Stomach (tissue), 4 donors: ENCODE measurements around the gene POLR2I.

Source experiments
- EP300 ChIP-seq: sonication (generic); formaldehyde crosslinking; IDR thresholded peaks from one replicate; pipeline ENCODE4 v1.6.1; 2017; ENCODE audit warnings: antibody characterized with exemption
- POLR2A ChIP-seq, 4 donors: fragments of 450-650 bp; IDR thresholded peaks; one replicate each; pipeline ENCODE4 v1.6.1; 2016; ENCODE audit warnings: antibody characterized with exemption in 4 of 4, control low read depth in 2 of 4, mild to moderate bottlenecking in 1 of 4, moderate library complexity in 1 of 4
- POLR2AphosphoS5 ChIP-seq, 3 donors: sonication (generic); formaldehyde crosslinking; IDR thresholded peaks; one replicate each; pipeline ENCODE4 v1.6.1; 2016; ENCODE audit warnings: antibody characterized with exemption in 3 of 3

GRCh38 chr19:36079389-36079945 is 35.2 kb downstream of the POLR2I start:
- no peak for TF ChIP-seq POLR2A (IDR thresholded peaks at IDR 0.05)
- TF ChIP-seq POLR2AphosphoS5 (IDR thresholded peaks at IDR 0.05) = no peak
- TF ChIP-seq EP300 = no peak
